Erythroblast (primary cell): Measurements from ENCODE around the gene CACNG5.

Experiments used
- DNase-seq, 2 experiments: peaks; one replicate each; lab custom pipeline; 2025; lab: John Stamatoyannopoulos, UW
- GATA1 ChIP-seq: IDR thresholded peaks from 2 replicates; pipeline ENCODE4 v1.6.1; 2011; ENCODE audit warnings: low read depth, mild to moderate bottlenecking, control low read depth, low read length, moderate library complexity
- POLR2A ChIP-seq: IDR thresholded peaks from 2 replicates; pipeline ENCODE4 v1.6.1; 2011; ENCODE audit warnings: mild to moderate bottlenecking, low read length

The CACNG5 gene

GRCh38 chr17:66848496-66848895 is 13.6 kb downstream of the CACNG5 start:
- TF ChIP-seq POLR2A (no peak), GATA1 (no peak)
- no peak for DNase-seq

GRCh38 chr17:66849032-66849655 is 14.2 kb downstream of the CACNG5 start:
- DNase-seq: no peak
- TF ChIP-seq POLR2A (no peak), GATA1 (no peak)

GRCh38 chr17:66849851-66850580 is 15.1 kb downstream of the CACNG5 start:
- no peak for DNase-seq
- TF ChIP-seq POLR2A (no peak), GATA1 (no peak)

- DNase-seq: no peak
- TF ChIP-seq GATA1: no peak
- TF ChIP-seq POLR2A: no peak
These were observed 15.8 kb downstream of the CACNG5 start for GRCh38 chr17:66850692-66851091.

GRCh38 chr17:66855204-66855603 is 20.3 kb downstream of the CACNG5 start:
- peak; percentile 9 to 49 for DNase-seq
- TF ChIP-seq POLR2A: no peak
- no peak for TF ChIP-seq GATA1

- TF ChIP-seq GATA1: no peak
- TF ChIP-seq POLR2A: no peak
- DNase-seq: no peak
These were observed 23.5 kb downstream of the CACNG5 start for GRCh38 chr17:66858226-66859083.

- TF ChIP-seq GATA1: no peak
- TF ChIP-seq POLR2A: no peak
- no peak for DNase-seq
These were observed 24.4 kb downstream of the CACNG5 start for GRCh38 chr17:66859353-66859752.

- TF ChIP-seq POLR2A: no peak
- TF ChIP-seq GATA1: no peak
- DNase-seq: no peak
These were observed 25.3 kb downstream of the CACNG5 start for GRCh38 chr17:66860204-66860603.

GRCh38 chr17:66863820-66864219 is 28.9 kb downstream of the CACNG5 start:
- DNase-seq: no peak
- no peak for TF ChIP-seq POLR2A
- TF ChIP-seq GATA1: no peak

- no peak for TF ChIP-seq POLR2A
- no peak for TF ChIP-seq GATA1
- DNase-seq: no peak
These were observed 30.2 kb downstream of the CACNG5 start for GRCh38 chr17:66865151-66865550.

- no peak for DNase-seq
- TF ChIP-seq POLR2A: no peak
- no peak for TF ChIP-seq GATA1
These were observed 39.0 kb downstream of the CACNG5 start for GRCh38 chr17:66873962-66874361.

GRCh38 chr17:66884931-66885330 is 50.0 kb downstream of the CACNG5 start:
- no peak for DNase-seq
- TF ChIP-seq GATA1: no peak
- no peak for TF ChIP-seq POLR2A

- TF ChIP-seq GATA1 (no peak), POLR2A (no peak)
- no peak for DNase-seq
These were observed 50.5 kb downstream of the CACNG5 start for GRCh38 chr17:66885417-66885816.
